CD14-positive monocyte (primary cell): ENCODE data around the gene TM4SF18. TPM values are rescaled to one million over a fixed set of nuclear protein-coding genes. Genes with fewer than 3 reads are reported as not detected.
A peak's percentile ranks its signal among the peaks of the same experiment; 100 is the strongest.

Experiments
- DNase-seq, 3 donors: peaks; one replicate each; pipeline ENCODE4 v3.0.0-alpha.2; 2011 to 2022
- H2AFZ ChIP-seq: 2 replicates; pipeline ENCODE4 v1.6.0; 2012; ENCODE audit warnings: mild to moderate bottlenecking, low read depth, low read length, inconsistent platforms; ENCODE audit not compliant: insufficient read depth, poor library complexity, severe bottlenecking
- H3K27ac ChIP-seq, 2 donors: 1 replicate in 1 of 2; 2 replicates in 1 of 2; pipeline ENCODE4 v1.5.1; 2012 to 2013; ENCODE audit warnings: low read length in 2 of 2, control low read depth in 1 of 2, inconsistent platforms in 1 of 2, low read depth in 1 of 2, mild to moderate bottlenecking in 1 of 2
- H3K27me3 ChIP-seq, 2 donors: one replicate each; pipeline versions ENCODE4 v1.6.0 to v1.6.1; 2011 to 2013; ENCODE audit warnings: low read length in 2 of 2; ENCODE audit not compliant: control insufficient read depth in 2 of 2, insufficient read depth in 2 of 2
- H3K36me3 ChIP-seq, 2 donors: replicated peaks in 1 of 2; 1 replicate in 1 of 2; 2 replicates in 1 of 2; pipeline versions ENCODE4 v1.5.1 to v1.6.1; 2012 to 2013; ENCODE audit warnings: low read length in 2 of 2, control low read depth in 1 of 2, inconsistent platforms in 1 of 2, mild to moderate bottlenecking in 1 of 2; ENCODE audit not compliant: insufficient read depth in 2 of 2, control insufficient read depth in 1 of 2
- H3K4me1 ChIP-seq, 2 donors: 1 replicate in 1 of 2; 2 replicates in 1 of 2; pipeline versions ENCODE4 v1.5.1 to v1.6.1; 2012 to 2013; ENCODE audit warnings: low read length in 2 of 2, control low read depth in 1 of 2, inconsistent platforms in 1 of 2, mild to moderate bottlenecking in 1 of 2, moderate library complexity in 1 of 2; ENCODE audit not compliant: insufficient read depth in 2 of 2, control insufficient read depth in 1 of 2
- H3K4me2 ChIP-seq: replicated peaks from 2 replicates; pipeline ENCODE3; 2012; ENCODE audit warnings: low read length, moderate library complexity, mild to moderate bottlenecking; ENCODE audit not compliant: poor library complexity, severe bottlenecking; ENCODE audit errors: extremely low read depth
- H3K4me3 ChIP-seq, 3 experiments: fragments of 200-600 bp in 1 of 3; sonication (generic) in 1 of 3; replicated peaks in 1 of 3; 1 replicate in 2 of 3; 2 replicates in 1 of 3; pipeline ENCODE4 v1.5.1; 2011 to 2013; ENCODE audit warnings: low read length in 3 of 3, mild to moderate bottlenecking in 3 of 3, control low read depth in 2 of 3, low read depth in 2 of 3, inconsistent platforms in 1 of 3, moderate library complexity in 1 of 3
- H3K79me2 ChIP-seq: 2 replicates; pipeline ENCODE4 v1.6.0; 2012; ENCODE audit warnings: mild to moderate bottlenecking, control low read depth, inconsistent platforms, low read length, moderate library complexity; ENCODE audit not compliant: insufficient read depth
- H3K9ac ChIP-seq: 2 replicates; pipeline ENCODE4 v1.6.0; 2017; ENCODE audit warnings: low read length, mild to moderate bottlenecking; ENCODE audit not compliant: insufficient read depth, poor library complexity, severe bottlenecking
- H3K9me3 ChIP-seq, 2 donors: replicated peaks in 1 of 2; 1 replicate in 1 of 2; 2 replicates in 1 of 2; pipeline versions ENCODE4 v1.5.1 to v1.6.1; 2012 to 2013; ENCODE audit warnings: low read length in 2 of 2, control low read depth in 1 of 2; ENCODE audit not compliant: control insufficient read depth in 1 of 2, insufficient read depth in 1 of 2
- H4K20me1 ChIP-seq: 2 replicates; pipeline ENCODE4 v1.6.0; 2012; ENCODE audit warnings: mild to moderate bottlenecking, low read length, control low read depth, moderate library complexity; ENCODE audit not compliant: insufficient read depth
- H3K27ac Mint-ChIP-seq, 7 donors: one replicate each; pipeline ENCODE4 v1.8.0; 2020; ENCODE audit warnings: mild to moderate bottlenecking in 7 of 7, mixed read lengths in 7 of 7, moderate library complexity in 6 of 7, inconsistent platforms in 2 of 7
- H3K27me3 Mint-ChIP-seq, 3 donors: one replicate each; pipeline ENCODE4 v1.8.0; 2021 to 2022; ENCODE audit warnings: low read depth in 3 of 3, mild to moderate bottlenecking in 3 of 3, mixed read lengths in 3 of 3, moderate library complexity in 3 of 3, inconsistent platforms in 1 of 3
- H3K36me3 Mint-ChIP-seq, 2 donors: one replicate each; pipeline ENCODE4 v1.8.0; 2020; ENCODE audit warnings: mixed read lengths in 2 of 2, inconsistent platforms in 1 of 2, mild to moderate bottlenecking in 1 of 2
- H3K4me1 Mint-ChIP-seq: one replicate; pipeline ENCODE4 v1.8.0; 2020; ENCODE audit warnings: mild to moderate bottlenecking, mixed read lengths
- H3K4me3 Mint-ChIP-seq, 2 donors: one replicate each; pipeline ENCODE4 v1.8.0; 2020; ENCODE audit warnings: mild to moderate bottlenecking in 2 of 2, mixed read lengths in 2 of 2, moderate library complexity in 1 of 2
- H3K9me3 Mint-ChIP-seq, 7 donors: one replicate each; pipeline ENCODE4 v1.8.0; 2020 to 2022; ENCODE audit warnings: mixed read lengths in 7 of 7, mild to moderate bottlenecking in 6 of 7, moderate library complexity in 6 of 7, inconsistent platforms in 2 of 7
- WGBS: methylation state at CpG from one replicate; pipeline ENCODE4 v1.1.5; 2013; ENCODE audit warnings: missing lambda C conversion rate; ENCODE audit not compliant: insufficient coverage; 5-methylcytosine and 5-hydroxymethylcytosine counted together
- intact Hi-C, 2 donors: fragments of 100-400 bp; cut with micrococcal nuclease; formaldehyde crosslinking; loops; one replicate each; pipeline versions ENCODE4 v1.15.0 to v1.15.1; 2023
- polyA plus RNA-seq, 3 donors: library from polyadenylated mRNA; depleted of rRNA in 1 of 3; unstranded in 2 of 3; stranded (reverse) in 1 of 3; fragments of 300-500 nt in 2 of 3; fragments of >200 nt in 1 of 3; fragmentation: Illumina TruSeq in 2 of 3; gene quantifications; 1 replicate in 2 of 3; 2 replicates in 1 of 3; pipeline ENCODE4 v1.2.3, GENCODE V29; 2012 to 2021
- TF ChIP-seq, protein P1 (sequence below): fragments of 200-600 bp; IDR thresholded peaks from one replicate; pipeline ENCODE4 v1.8.0; 2022; ENCODE audit warnings: antibody characterized with exemption, mild to moderate bottlenecking

The TM4SF18 gene
- polyA plus RNA-seq, 3 donors: not detected

DNA sequence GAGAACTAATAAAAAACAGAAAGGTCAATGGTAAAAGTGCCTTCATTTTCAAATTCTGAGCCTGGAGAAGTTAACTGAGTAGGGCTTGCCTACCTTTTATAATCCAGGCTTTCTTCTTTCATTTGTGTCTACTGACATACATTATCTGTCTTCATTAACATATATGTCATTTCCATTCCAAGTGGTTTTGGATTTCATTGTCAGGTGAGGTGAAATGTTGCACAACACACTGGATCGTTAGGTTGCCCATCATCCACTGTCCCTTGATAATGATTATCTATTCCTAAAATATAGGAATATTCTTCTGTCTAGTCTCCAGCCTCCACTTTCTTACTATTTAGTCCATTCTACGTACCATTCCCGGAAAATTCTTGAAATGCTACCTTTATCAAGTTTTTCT is 56.8 kb downstream of the TM4SF18 start:
- Histone ChIP-seq H3K9me3 (no peaks in the 10 kb centered on the region), H3K36me3 (no peaks in the 10 kb centered on the region), H3K27me3 (no peaks in the 10 kb centered on the region), H3K9ac (no peak overlapping the region), H3K4me3 (peak overlapping the region in 1 of 3 experiments; percentile 69), H3K27ac (peak overlapping the region in 1 of 2 donors; percentile 93), H2AFZ (peak overlapping the region; percentile 63), H3K4me1 (peaks cover 10 to 16% of the 10 kb centered on the region in 2 donors), H3K4me2 (no peak overlapping the region), H3K79me2 (no peaks in the 10 kb centered on the region), H4K20me1 (no peaks in the 10 kb centered on the region)
- Mint-ChIP-seq H3K4me3 (no peak overlapping the region), H3K4me1 (peaks cover 16% of the 10 kb centered on the region), H3K27ac (peak overlapping the region in 3 of 7 donors; percentile 8 to 97 (median 95)), H3K27me3 (no peaks in the 10 kb centered on the region), H3K36me3 (no peaks in the 10 kb centered on the region), H3K9me3 (no peaks in the 10 kb centered on the region)
- no peak for DNase-seq
- intact Hi-C loops: loop anchor here (5.0 to 10.0 kb wide), 2 partner anchors 66 to 322 kb away; no protein-coding TSS in a partner anchor
- TF ChIP-seq, protein P1, sequence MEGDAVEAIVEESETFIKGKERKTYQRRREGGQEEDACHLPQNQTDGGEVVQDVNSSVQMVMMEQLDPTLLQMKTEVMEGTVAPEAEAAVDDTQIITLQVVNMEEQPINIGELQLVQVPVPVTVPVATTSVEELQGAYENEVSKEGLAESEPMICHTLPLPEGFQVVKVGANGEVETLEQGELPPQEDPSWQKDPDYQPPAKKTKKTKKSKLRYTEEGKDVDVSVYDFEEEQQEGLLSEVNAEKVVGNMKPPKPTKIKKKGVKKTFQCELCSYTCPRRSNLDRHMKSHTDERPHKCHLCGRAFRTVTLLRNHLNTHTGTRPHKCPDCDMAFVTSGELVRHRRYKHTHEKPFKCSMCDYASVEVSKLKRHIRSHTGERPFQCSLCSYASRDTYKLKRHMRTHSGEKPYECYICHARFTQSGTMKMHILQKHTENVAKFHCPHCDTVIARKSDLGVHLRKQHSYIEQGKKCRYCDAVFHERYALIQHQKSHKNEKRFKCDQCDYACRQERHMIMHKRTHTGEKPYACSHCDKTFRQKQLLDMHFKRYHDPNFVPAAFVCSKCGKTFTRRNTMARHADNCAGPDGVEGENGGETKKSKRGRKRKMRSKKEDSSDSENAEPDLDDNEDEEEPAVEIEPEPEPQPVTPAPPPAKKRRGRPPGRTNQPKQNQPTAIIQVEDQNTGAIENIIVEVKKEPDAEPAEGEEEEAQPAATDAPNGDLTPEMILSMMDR: no peak
- WGBS: no CpG with 5 or more reads among the region's 3 CpGs

DNA sequence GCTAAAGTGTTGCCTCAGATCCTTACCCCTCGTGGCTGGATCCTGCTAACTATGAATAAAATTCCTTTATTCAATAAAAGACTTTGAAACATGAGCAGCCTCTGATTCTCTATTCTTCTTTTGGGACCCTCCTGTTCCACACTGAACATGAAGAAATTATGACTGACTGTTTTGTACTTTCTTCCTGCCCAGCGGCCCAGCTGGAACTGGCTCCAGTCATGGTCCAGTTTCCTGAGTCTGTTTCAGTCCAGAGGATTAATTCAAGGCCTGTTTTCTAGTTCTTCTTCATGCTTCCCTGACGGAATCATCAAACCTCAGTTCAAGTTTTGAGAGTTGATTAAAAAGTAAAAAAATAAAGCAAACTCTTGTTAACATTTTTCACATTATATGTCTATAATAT is 59.2 kb downstream of the TM4SF18 start:
- TF ChIP-seq, protein P1: no peak

More for the DNA sequence above, 59.2 kb downstream of the TM4SF18 start:
- no peak for DNase-seq
- Histone ChIP-seq H3K4me2 (no peak overlapping the region), H3K4me3 (no peak overlapping the region), H3K27me3 (no peaks in the 10 kb centered on the region), H3K9ac (no peak overlapping the region), H3K79me2 (no peaks in the 10 kb centered on the region), H3K36me3 (no peaks in the 10 kb centered on the region), H4K20me1 (no peaks in the 10 kb centered on the region), H3K4me1 (peaks cover 10 to 16% of the 10 kb centered on the region in 2 donors), H3K9me3 (no peaks in the 10 kb centered on the region), H2AFZ (peak overlapping the region; percentile 13), H3K27ac (no peak overlapping the region)
- Mint-ChIP-seq H3K4me3 (no peak overlapping the region), H3K27me3 (no peaks in the 10 kb centered on the region), H3K36me3 (no peaks in the 10 kb centered on the region), H3K9me3 (no peaks in the 10 kb centered on the region), H3K4me1 (peaks cover 12% of the 10 kb centered on the region), H3K27ac (no peak overlapping the region)
- WGBS: 60% methylated on average over 1 of the region's 3 CpGs
- intact Hi-C loops: loop anchor here (10.0 kb wide), 1 partner anchor 319 kb away; no protein-coding TSS in a partner anchor
